Measurements from ENCODE around the gene SERPINA10. TPM values are rescaled to one million over a fixed set of nuclear protein-coding genes. Genes with fewer than 3 reads are reported as not detected.

SERPINA10 gene
- total RNA-seq, 1 experiment from 2014 or later: 0.04 TPM

DNA sequence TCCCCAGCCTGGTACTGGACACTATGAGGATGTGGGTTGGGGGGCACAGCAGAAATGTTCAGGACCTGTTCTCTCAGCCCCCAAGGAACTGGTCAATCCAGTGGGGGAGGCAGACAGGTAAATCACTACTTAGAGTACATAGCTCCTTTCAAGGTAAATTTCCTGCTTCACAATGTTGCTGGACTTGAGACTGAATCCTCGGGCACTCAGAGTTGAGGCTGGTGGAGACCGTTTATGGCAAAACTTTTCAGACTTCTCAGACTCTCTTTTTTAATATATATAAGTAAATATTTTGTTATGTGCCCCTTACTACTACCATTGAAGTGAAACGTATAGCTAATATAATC is 483 bp upstream of the SERPINA10 start:
- no peak overlapping the region for H3K4me3 Mint-ChIP-seq
- H3K36me3 Mint-ChIP-seq: no peaks in the 10 kb centered on the region
- ChIA-PET POLR2A (no interaction called here), CTCF (interaction anchor here (1.1 to 1.5 kb wide), 2 partner anchors 157 to 193 kb away, joined by 5 to 8 read pairs; no protein-coding TSS in a partner anchor)
- no peak for ATAC-seq
- H3K27ac Mint-ChIP-seq: no peak overlapping the region
- peaks cover 4% of the 10 kb centered on the region for H3K4me1 Mint-ChIP-seq
- no peak for DNase-seq (ENCODE audit: low spot score)
- no peaks in the 10 kb centered on the region for H3K9me3 Mint-ChIP-seq
- H3K27me3 Mint-ChIP-seq (ENCODE audit: low read depth): no peaks in the 10 kb centered on the region
- TF ChIP-seq ETV6 (CRISPR knock-in tag; IDR thresholded peaks at IDR 0.05): no peak
- TF ChIP-seq, protein P1, sequence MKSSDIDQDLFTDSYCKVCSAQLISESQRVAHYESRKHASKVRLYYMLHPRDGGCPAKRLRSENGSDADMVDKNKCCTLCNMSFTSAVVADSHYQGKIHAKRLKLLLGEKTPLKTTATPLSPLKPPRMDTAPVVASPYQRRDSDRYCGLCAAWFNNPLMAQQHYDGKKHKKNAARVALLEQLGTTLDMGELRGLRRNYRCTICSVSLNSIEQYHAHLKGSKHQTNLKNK (CRISPR knock-in tag; IDR thresholded peaks at IDR 0.05): no peak
- no peak for TF ChIP-seq CREB1 (CRISPR knock-in tag; IDR thresholded peaks at IDR 0.05)
- TF ChIP-seq TP53 (CRISPR knock-in tag; IDR thresholded peaks at IDR 0.05): no peak

DNA sequence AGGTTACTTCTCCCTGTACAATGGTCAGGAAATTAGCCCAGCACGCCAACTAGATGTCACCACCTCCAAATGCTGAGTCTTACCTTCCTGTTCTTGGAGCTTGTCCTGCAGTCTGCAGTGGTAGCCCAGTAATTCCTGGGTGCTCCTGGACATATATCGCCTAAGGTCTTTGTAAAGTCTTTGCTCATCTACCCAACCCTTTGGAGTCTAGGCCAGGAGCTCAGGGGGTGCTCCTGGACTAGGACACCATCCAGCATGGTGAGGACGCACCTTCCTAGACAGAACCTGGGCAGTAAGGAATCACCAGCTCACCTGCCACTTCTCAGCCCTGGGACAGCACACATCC is 569 bp downstream of the SERPINA10 start:
- Mint-ChIP-seq H3K36me3 (no peaks in the 10 kb centered on the region), H3K4me3 (no peak overlapping the region), H3K27ac (no peak overlapping the region), H3K4me1 (0 out of 2 replicates have a peak, but pooled peaks cover 3% of the 10 kb centered on the region), H3K27me3 (ENCODE audit: low read depth) (no peaks in the 10 kb centered on the region), H3K9me3 (peaks cover 6% of the 10 kb centered on the region)
- TF ChIP-seq MXD4 (CRISPR knock-in tag; IDR thresholded peaks at IDR 0.05; ENCODE audit: borderline replicate concordance): no peak
- TF ChIP-seq TEAD1 (CRISPR knock-in tag; IDR thresholded peaks at IDR 0.05): no peak
- TF ChIP-seq ZNF416 (CRISPR knock-in tag; IDR thresholded peaks at IDR 0.05): no peak
- TF ChIP-seq ZNF138 (CRISPR knock-in tag; conservative IDR thresholded peaks at IDR 0.05): no peak
- TF ChIP-seq, protein P2, sequence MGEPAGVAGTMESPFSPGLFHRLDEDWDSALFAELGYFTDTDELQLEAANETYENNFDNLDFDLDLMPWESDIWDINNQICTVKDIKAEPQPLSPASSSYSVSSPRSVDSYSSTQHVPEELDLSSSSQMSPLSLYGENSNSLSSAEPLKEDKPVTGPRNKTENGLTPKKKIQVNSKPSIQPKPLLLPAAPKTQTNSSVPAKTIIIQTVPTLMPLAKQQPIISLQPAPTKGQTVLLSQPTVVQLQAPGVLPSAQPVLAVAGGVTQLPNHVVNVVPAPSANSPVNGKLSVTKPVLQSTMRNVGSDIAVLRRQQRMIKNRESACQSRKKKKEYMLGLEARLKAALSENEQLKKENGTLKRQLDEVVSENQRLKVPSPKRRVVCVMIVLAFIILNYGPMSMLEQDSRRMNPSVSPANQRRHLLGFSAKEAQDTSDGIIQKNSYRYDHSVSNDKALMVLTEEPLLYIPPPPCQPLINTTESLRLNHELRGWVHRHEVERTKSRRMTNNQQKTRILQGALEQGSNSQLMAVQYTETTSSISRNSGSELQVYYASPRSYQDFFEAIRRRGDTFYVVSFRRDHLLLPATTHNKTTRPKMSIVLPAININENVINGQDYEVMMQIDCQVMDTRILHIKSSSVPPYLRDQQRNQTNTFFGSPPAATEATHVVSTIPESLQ (CRISPR knock-in tag; IDR thresholded peaks at IDR 0.05): no peak
- no peak for TF ChIP-seq GTF2I (CRISPR knock-in tag; conservative IDR thresholded peaks at IDR 0.05)
- TF ChIP-seq, protein P3, sequence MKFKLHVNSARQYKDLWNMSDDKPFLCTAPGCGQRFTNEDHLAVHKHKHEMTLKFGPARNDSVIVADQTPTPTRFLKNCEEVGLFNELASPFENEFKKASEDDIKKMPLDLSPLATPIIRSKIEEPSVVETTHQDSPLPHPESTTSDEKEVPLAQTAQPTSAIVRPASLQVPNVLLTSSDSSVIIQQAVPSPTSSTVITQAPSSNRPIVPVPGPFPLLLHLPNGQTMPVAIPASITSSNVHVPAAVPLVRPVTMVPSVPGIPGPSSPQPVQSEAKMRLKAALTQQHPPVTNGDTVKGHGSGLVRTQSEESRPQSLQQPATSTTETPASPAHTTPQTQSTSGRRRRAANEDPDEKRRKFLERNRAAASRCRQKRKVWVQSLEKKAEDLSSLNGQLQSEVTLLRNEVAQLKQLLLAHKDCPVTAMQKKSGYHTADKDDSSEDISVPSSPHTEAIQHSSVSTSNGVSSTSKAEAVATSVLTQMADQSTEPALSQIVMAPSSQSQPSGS (CRISPR knock-in tag; IDR thresholded peaks at IDR 0.05; ENCODE audit: borderline replicate concordance, low read depth): no peak
- no peak for TF ChIP-seq NR2C2 (CRISPR knock-in tag; IDR thresholded peaks at IDR 0.05)
- no peak for TF ChIP-seq FOXP1 (CRISPR knock-in tag; IDR thresholded peaks at IDR 0.05; ENCODE audit: borderline replicate concordance)
- TF ChIP-seq IRF2 (CRISPR knock-in tag; IDR thresholded peaks at IDR 0.05; ENCODE audit: borderline replicate concordance, low read depth): no peak
- TF ChIP-seq NFATC4 (CRISPR knock-in tag; IDR thresholded peaks at IDR 0.05): no peak
- ChIA-PET CTCF (interaction anchor here (1.5 kb wide), 1 partner anchor 156 kb away, joined by 8 read pairs; no protein-coding TSS in a partner anchor), POLR2A (no interaction called here)
- DNase-seq (ENCODE audit: low spot score) (no peak), ATAC-seq (no peak)

DNA sequence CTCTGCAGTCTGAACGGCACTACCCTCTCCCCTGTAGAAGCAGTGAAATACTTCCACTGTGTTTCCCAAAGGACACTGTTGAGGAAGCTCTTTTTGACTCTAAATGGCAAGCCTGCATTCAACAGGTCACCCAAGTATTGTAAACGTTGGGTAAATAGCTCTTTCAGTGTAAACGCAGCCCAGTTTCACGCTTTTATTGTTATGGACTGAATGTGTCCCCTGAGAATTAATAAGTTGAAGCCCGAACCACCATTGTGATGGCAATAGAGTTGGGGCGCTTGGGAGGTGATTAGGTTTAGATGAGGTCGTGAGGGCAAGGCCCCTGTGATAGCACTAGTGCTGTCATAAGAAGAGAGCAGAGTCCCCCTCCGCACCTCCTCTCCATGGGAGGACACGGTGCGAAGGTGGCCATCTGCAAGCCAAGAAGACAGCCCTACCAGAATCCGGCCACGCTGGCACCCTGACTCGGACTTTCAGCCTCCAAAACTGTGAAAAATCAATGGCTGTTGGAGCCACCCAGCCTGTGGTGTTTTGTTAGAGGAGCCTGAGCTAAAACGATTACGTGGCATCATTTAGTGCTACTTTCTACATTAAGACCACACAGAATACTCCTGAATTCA is 1.1 kb downstream of the SERPINA10 start:
- H3K4me1 Mint-ChIP-seq: 0 out of 2 replicates have a peak, but pooled peaks cover 3% of the 10 kb centered on the region
- ChIA-PET CTCF (no interaction called here), POLR2A (no interaction called here)
- ATAC-seq: no peak
- no peaks in the 10 kb centered on the region for H3K36me3 Mint-ChIP-seq
- TF ChIP-seq, protein P4, sequence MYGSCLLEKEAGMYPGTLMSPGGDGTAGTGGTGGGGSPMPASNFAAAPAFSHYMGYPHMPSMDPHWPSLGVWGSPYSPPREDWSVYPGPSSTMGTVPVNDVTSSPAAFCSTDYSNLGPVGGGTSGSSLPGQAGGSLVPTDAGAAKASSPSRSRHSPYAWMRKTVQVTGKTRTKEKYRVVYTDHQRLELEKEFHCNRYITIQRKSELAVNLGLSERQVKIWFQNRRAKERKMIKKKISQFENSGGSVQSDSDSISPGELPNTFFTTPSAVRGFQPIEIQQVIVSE (CRISPR knock-in tag; IDR thresholded peaks at IDR 0.05; ENCODE audit: borderline replicate concordance): no peak
- TF ChIP-seq, protein P5, sequence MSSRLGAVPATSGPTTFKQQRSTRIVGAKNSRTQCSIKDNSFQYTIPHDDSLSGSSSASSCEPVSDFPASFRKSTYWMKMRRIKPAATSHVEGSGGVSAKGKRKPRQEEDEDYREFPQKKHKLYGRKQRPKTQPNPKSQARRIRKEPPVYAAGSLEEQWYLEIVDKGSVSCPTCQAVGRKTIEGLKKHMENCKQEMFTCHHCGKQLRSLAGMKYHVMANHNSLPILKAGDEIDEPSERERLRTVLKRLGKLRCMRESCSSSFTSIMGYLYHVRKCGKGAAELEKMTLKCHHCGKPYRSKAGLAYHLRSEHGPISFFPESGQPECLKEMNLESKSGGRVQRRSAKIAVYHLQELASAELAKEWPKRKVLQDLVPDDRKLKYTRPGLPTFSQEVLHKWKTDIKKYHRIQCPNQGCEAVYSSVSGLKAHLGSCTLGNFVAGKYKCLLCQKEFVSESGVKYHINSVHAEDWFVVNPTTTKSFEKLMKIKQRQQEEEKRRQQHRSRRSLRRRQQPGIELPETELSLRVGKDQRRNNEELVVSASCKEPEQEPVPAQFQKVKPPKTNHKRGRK (CRISPR knock-in tag; IDR thresholded peaks at IDR 0.05; ENCODE audit: borderline replicate concordance): no peak
- TF ChIP-seq, protein P6, sequence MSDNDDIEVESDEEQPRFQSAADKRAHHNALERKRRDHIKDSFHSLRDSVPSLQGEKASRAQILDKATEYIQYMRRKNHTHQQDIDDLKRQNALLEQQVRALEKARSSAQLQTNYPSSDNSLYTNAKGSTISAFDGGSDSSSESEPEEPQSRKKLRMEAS (CRISPR knock-in tag; IDR thresholded peaks at IDR 0.05): no peak
- TF ChIP-seq CREM (CRISPR knock-in tag; IDR thresholded peaks at IDR 0.05): no peak
- H3K27me3 Mint-ChIP-seq (ENCODE audit: low read depth): no peaks in the 10 kb centered on the region
- DNase-seq (ENCODE audit: low spot score): no peak
- no peak overlapping the region for H3K4me3 Mint-ChIP-seq
- H3K9me3 Mint-ChIP-seq: peaks cover 6% of the 10 kb centered on the region
- no peak overlapping the region for H3K27ac Mint-ChIP-seq
